ENCODE data around the gene RNF220. TPM values are rescaled to one million over a fixed set of nuclear protein-coding genes. Genes with fewer than 3 reads are reported as not detected.

Gene RNF220
- total RNA-seq, 4 donors from 2014 or later: 116 to 140 (median 123) TPM

DNA sequence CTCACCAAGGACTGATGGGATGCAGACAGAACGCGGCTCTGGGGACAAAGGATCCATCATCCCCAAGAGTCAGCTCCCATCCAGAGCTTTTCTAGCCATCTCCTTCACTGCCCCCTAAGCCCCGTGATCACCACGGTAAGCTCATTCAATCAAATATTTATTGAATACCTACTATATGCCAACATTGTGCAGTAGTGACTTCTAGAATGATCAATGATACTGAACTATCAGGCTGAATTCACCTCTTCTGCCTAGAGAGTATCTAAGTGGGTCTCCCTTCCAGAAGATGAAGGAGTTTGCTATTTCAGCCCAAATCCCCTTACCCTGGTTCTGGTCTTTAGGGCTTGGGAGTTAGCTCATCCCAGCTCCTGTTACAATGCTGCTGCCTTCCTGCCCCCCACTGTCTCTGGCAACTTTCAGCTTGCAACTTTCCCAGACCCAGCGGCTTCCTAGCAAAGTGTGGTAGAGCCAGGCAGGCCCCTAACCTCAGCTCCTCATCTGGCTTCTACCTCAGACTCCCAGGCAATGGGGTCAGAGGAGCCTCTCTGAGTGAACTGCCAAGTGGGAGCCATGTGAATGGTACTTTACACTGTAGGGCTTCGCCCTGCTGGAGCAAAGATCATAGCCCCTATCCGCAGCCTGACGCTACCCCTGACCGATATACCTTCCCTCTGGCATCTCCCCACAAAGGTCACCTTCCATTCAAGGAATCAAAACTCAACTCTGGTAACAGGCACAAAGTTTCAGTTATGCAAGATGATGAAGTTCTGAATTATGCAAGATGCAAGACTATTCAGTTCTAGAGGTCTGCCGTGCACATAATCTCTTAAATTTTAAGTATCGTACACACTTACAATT lies 248.3 kb downstream of the RNF220 start:
- TF ChIP-seq POLR2A (IDR thresholded peaks at IDR 0.05): no peak
- TF ChIP-seq, protein P1, sequence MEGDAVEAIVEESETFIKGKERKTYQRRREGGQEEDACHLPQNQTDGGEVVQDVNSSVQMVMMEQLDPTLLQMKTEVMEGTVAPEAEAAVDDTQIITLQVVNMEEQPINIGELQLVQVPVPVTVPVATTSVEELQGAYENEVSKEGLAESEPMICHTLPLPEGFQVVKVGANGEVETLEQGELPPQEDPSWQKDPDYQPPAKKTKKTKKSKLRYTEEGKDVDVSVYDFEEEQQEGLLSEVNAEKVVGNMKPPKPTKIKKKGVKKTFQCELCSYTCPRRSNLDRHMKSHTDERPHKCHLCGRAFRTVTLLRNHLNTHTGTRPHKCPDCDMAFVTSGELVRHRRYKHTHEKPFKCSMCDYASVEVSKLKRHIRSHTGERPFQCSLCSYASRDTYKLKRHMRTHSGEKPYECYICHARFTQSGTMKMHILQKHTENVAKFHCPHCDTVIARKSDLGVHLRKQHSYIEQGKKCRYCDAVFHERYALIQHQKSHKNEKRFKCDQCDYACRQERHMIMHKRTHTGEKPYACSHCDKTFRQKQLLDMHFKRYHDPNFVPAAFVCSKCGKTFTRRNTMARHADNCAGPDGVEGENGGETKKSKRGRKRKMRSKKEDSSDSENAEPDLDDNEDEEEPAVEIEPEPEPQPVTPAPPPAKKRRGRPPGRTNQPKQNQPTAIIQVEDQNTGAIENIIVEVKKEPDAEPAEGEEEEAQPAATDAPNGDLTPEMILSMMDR (IDR thresholded peaks at IDR 0.05): no peak
- H3K4me3 ChIP-seq (ENCODE audit: low read depth, poor library complexity, severe bottlenecking): no peak overlapping the region
- intact Hi-C loops (cut with DNase I; ENCODE audit: low total_unique reads): no loop called here
- 64 to 68% methylated on average over 11 of the region's 11 CpGs for WGBS, 2 donors
- DNase-seq (ENCODE audit: low spot score in 2 of 2): no peak

DNA sequence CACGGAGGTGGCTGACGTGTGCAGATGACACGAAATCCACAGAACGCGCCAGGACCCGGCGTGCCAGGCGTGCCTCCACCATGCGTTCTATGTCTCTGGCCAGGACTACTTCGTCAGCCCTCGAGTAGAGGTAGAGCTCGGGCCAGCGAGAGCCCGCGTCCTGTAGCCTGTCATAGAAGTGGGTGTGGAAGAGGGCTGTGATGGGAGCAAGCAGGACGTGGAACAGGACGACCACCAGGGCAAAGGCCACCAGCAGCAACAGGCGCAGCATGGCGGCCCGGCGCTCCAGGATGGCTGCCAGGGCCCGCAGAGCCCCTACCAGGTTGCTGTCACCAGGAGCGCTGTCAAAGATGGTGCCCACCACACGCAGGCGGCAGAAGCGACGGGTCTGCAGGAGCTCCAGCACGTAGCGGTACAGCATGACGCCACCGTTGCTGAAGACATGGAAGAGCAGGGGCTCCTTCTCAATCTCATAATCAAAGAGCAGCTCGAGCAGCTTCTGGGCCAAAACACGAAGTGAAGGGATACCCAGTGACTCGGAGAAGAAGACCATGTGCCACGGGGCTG lies 249.6 kb downstream of the RNF220 start:
- WGBS, 2 donors: 91 to 93% methylated on average over 35 of the region's 35 CpGs
- H3K4me3 ChIP-seq (ENCODE audit: low read depth, poor library complexity, severe bottlenecking): no peak overlapping the region
- no peak for TF ChIP-seq POLR2A (IDR thresholded peaks at IDR 0.05)
- TF ChIP-seq, protein P1 (IDR thresholded peaks at IDR 0.05): no peak
- DNase-seq (ENCODE audit: low spot score in 2 of 2): no peak
- intact Hi-C loops (cut with DNase I; ENCODE audit: low total_unique reads): no loop called here

DNA sequence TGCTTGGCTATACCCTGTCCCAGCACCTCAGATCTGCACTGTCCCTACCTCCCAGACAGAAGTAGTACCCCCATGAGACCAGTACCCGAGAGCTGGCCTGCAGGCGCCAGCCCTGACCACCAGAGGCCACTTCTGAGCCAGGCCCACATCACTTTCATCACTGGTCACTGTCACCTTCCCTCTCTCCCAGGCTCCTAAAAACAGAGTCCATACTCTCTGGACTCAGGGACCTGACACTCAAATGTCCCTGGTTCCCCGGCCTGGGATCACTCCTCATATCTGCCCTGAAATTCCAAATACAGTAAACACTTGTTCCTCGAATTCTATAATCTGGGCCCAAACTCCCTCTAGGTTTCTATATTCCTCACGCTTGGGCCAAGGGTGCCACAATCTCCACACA lies 250.6 kb downstream of the RNF220 start:
- DNase-seq (ENCODE audit: low spot score in 2 of 2): no peak
- intact Hi-C loops (cut with DNase I; ENCODE audit: low total_unique reads): no loop called here
- H3K4me3 ChIP-seq (ENCODE audit: low read depth, poor library complexity, severe bottlenecking): no peak overlapping the region
- 79 to 80% methylated on average over 5 of the region's 5 CpGs for WGBS, 2 donors
- no peak for TF ChIP-seq POLR2A (IDR thresholded peaks at IDR 0.05)
- TF ChIP-seq, protein P1 (IDR thresholded peaks at IDR 0.05): no peak

DNA sequence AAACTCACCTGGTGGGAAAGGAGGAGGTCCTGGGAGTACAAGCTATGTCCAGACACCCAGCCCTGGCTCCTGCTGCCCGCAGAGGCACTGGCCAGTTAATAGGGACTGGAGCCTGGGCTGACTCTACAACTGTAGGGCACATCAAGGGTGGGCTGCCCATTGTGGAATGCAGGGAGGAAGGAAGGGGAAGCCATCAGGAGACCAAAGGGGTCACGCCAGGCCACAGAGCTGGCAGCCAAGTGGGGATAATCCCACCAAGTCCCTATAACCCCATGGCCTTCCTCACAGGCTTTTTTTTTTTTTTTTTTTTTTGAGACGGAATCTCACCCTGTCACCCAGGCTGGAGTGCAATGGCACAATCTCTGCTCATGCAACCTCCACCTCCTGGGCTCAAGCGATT lies 254.5 kb downstream of the RNF220 start:
- 97 to 100% methylated on average over 4 of the region's 4 CpGs for WGBS, 2 donors
- intact Hi-C loops (cut with DNase I; ENCODE audit: low total_unique reads): no loop called here
- no peak for DNase-seq (ENCODE audit: low spot score in 2 of 2)
- no peak overlapping the region for H3K4me3 ChIP-seq (ENCODE audit: low read depth, poor library complexity, severe bottlenecking)
- TF ChIP-seq, protein P1 (IDR thresholded peaks at IDR 0.05): no peak
- no peak for TF ChIP-seq POLR2A (IDR thresholded peaks at IDR 0.05)

DNA sequence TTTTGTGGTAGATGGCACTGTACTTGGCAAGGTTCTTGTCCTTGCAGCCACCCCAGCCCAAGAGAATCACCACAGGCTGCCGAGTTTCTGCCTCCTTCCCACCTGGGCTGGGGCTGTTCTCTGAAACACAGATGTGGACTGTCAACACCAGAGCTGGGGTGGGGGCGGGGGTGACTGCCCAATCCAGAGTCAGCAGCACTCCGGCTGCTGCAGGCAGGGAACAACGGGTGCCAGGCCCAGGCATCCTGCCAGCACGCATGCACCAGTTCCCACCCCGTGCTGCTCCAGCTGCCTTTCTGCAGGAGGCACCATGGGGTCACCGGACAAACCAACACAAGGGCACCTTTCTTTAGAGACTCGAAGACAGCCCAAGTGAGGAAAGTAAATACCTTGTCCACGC lies 255.1 kb downstream of the RNF220 start:
- intact Hi-C loops (cut with DNase I; ENCODE audit: low total_unique reads): no loop called here
- no peak overlapping the region for H3K4me3 ChIP-seq (ENCODE audit: low read depth, poor library complexity, severe bottlenecking)
- TF ChIP-seq POLR2A (IDR thresholded peaks at IDR 0.05): no peak
- TF ChIP-seq, protein P1 (IDR thresholded peaks at IDR 0.05): no peak
- WGBS, 2 donors: 27 to 39% methylated on average over 8 to 9 of the region's 9 CpGs
- DNase-seq (ENCODE audit: low spot score in 2 of 2): no peak
